Effector memory CD8-positive, alpha-beta T cell (primary cell): ENCODE results near the gene SRSF8.

Experiments
- ATAC-seq: fragments of 150-1000 bp; cut with Tn5 transposase; replicated peaks from 2 replicates; pipeline ENCODE4 v1.10.0; 2021; ENCODE audit warnings: mild to moderate bottlenecking, moderate library complexity
- DNase-seq, 3 experiments: peaks; one replicate each; pipeline ENCODE4 v3.0.0; 2021
- H3K27ac Mint-ChIP-seq, 2 donors: one replicate each; pipeline ENCODE4 v1.8.0; 2022; ENCODE audit warnings: mild to moderate bottlenecking in 2 of 2, mixed read lengths in 2 of 2, moderate library complexity in 2 of 2
- H3K27me3 Mint-ChIP-seq, 2 donors: one replicate each; pipeline ENCODE4 v1.8.0; 2022; ENCODE audit warnings: mixed read lengths in 2 of 2
- H3K36me3 Mint-ChIP-seq: one replicate; pipeline ENCODE4 v1.8.0; 2022; ENCODE audit warnings: mild to moderate bottlenecking, moderate library complexity, mixed read lengths; ENCODE audit not compliant: insufficient read depth
- H3K4me1 Mint-ChIP-seq, 2 donors: one replicate each; pipeline ENCODE4 v1.8.0; 2022; ENCODE audit warnings: low read depth in 2 of 2, mixed read lengths in 2 of 2
- H3K4me3 Mint-ChIP-seq, 2 donors: one replicate each; pipeline ENCODE4 v1.8.0; 2022; ENCODE audit warnings: mild to moderate bottlenecking in 2 of 2, mixed read lengths in 2 of 2, moderate library complexity in 2 of 2
- H3K9me3 Mint-ChIP-seq, 2 donors: one replicate each; pipeline ENCODE4 v1.8.0; 2022; ENCODE audit warnings: mixed read lengths in 2 of 2

The SRSF8 gene

DNA sequence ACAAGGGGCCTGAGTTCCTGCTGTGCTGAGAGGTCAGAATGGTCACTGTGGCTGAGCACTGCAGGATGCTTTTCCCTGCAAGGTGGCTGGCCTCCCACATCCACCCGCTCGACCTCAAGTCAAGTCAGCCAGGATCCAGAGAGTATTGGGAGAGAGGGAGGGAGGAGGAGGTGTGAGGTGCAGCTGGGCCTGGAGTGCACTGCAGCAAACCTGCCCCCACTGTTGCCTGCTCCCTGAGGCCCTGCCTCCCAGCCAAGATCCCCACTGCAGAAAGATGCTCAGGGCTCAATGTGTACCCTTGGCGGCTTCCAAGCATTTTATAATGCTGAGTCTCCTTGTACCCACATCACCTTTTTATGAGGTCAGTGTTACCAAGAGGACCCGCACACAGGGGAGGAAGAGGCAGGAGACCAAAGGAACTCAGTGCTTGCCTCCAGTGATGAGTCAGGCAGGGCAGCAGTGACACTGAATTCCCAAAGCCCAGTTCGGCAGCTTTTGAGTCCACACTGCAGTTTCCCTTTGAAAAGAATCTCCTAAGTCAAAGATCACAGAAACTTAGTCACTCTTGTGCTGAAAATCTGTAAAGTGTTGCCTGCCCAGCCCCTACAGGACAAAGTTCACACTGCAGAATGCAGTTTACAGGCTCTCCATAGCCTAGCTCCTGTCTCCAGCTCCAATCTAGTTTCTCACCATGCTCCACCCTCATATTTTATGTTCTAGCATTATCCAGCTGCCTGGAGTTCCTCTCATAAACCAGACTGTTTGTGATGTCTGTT is 26.0 kb downstream of the SRSF8 start:
- ATAC-seq (no peak), DNase-seq (peak in 2 of 3 experiments; percentile 4 to 10)
- H3K4me1 Mint-ChIP-seq: peaks cover 35 to 53% of the 10 kb centered on the region in 2 donors
- H3K36me3 Mint-ChIP-seq: peaks cover 8% of the 10 kb centered on the region
- no peaks in the 10 kb centered on the region for H3K27me3 Mint-ChIP-seq
- H3K9me3 Mint-ChIP-seq: no peaks in the 10 kb centered on the region
- no peak overlapping the region for H3K27ac Mint-ChIP-seq
- H3K4me3 Mint-ChIP-seq: peak overlapping the region in 1 of 2 donors; percentile 9

DNA sequence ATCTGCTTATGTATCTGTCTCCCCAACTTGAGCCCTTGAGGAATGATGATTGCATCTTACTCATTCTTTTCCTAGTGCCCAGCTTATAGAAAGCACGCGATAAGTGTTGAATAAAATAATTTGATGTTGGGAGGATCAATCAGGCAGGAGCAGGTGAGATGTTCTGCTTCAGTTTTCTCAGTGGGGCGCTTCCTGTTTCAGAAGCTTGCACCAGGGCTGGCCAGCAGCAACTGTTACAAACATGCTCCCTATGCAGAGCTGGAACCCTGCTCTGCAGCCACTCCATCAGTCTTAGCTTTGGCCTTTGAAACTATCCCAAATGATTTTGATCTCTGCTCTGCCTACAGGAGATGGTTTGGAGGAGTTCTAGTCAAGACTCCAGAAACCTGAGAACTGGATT is 26.8 kb downstream of the SRSF8 start:
- peak overlapping the region in 1 of 2 donors; percentile 20 for H3K27ac Mint-ChIP-seq
- no peak for ATAC-seq
- H3K4me3 Mint-ChIP-seq: peak overlapping the region in 1 of 2 donors; percentile 9
- H3K9me3 Mint-ChIP-seq: no peaks in the 10 kb centered on the region
- DNase-seq: no peak
- H3K27me3 Mint-ChIP-seq: no peaks in the 10 kb centered on the region
- H3K4me1 Mint-ChIP-seq: peaks cover 34 to 55% of the 10 kb centered on the region in 2 donors
- H3K36me3 Mint-ChIP-seq: peaks cover 8% of the 10 kb centered on the region

DNA sequence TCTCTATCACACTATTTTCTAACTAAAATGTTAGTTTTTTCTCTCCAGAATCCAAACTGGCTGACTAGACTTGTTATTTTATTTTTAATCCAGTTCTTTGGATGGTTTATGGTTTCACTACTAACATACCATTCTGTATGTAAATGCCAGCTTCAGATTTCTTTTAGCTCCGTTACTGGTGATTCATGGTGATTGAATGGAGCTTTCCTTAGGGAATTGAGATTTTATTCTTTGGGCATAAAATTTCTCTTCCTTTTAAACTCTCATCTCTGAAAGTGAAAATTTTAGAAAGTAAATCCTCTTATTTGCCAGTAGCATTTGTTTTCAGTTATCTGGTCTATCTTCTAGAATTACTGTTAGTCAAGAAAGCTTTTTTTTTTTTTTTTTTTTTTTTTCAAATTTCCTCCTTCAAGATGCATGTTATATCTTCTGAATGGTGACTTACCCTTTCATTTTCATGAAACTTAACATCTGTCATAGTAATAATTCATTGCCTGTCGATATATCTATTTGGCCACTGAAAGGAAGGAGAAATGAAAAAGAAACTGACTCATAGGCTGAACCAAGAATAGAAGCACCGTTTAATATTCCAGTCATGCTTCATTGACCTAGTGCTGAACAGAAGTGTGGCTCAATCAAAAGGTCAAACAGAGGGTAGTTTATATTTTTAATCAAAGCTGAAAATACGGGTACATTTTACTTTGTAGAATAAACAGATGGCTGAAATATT is 29.3 kb downstream of the SRSF8 start:
- Mint-ChIP-seq H3K9me3 (no peaks in the 10 kb centered on the region), H3K4me3 (peak overlapping the region in 1 of 2 donors; percentile 49), H3K27me3 (no peaks in the 10 kb centered on the region), H3K36me3 (no peaks in the 10 kb centered on the region), H3K4me1 (peaks cover 27 to 38% of the 10 kb centered on the region in 2 donors), H3K27ac (no peak overlapping the region)
- DNase-seq (no peak), ATAC-seq (peak; percentile 47)

- H3K36me3 Mint-ChIP-seq: no peaks in the 10 kb centered on the region
- no peaks in the 10 kb centered on the region for H3K9me3 Mint-ChIP-seq
- ATAC-seq (no peak), DNase-seq (no peak)
- H3K4me3 Mint-ChIP-seq: no peak overlapping the region
- no peaks in the 10 kb centered on the region for H3K27me3 Mint-ChIP-seq
- no peak overlapping the region for H3K27ac Mint-ChIP-seq
- peaks cover 20 to 28% of the 10 kb centered on the region in 2 donors for H3K4me1 Mint-ChIP-seq
Measured at GRCh38 chr11:95097209-95097608, 30.5 kb downstream of the SRSF8 start.

GRCh38 chr11:95098826-95099225 is 32.1 kb downstream of the SRSF8 start:
- DNase-seq: no peak
- Mint-ChIP-seq H3K4me3 (no peak overlapping the region), H3K27me3 (no peaks in the 10 kb centered on the region), H3K27ac (no peak overlapping the region), H3K4me1 (peaks cover 11 to 24% of the 10 kb centered on the region in 2 donors), H3K9me3 (no peaks in the 10 kb centered on the region), H3K36me3 (peaks cover under 1% of the 10 kb centered on the region)
- no peak for ATAC-seq

GRCh38 chr11:95100191-95100648 is 33.5 kb downstream of the SRSF8 start:
- no peak overlapping the region for H3K4me3 Mint-ChIP-seq
- no peak for ATAC-seq

DNA sequence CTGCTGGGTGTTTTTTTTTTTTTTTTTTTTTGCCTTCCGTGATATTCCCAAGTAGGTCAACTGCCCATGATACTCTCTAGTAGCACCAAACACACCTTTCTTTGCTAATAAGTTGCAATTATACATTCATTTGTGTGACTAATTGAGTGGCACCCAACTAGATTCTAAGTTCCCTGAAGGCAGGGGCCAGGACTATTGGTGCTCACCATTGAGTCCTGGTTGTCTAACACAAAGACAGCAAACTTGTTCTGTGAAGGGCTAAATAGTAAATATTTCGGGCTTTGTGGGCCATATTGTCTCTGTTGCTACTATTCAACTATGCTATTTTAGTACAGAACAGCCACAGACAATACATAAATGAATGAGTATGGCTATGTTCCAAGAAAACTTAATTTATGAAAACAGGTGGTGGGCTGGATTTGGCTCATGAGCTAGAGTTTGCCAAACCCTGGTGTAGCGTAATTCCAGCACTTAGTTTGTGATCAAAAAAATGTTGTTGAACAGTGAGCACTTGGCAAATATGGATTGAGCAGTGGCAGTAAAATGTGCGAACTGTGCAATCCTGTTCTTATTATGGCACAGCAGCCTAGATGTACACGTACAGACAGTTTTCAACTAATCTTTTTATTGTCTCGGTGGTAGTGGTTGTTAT is 34.3 kb downstream of the SRSF8 start:
- ATAC-seq: no peak
- H3K4me3 Mint-ChIP-seq: no peak overlapping the region
- peak overlapping the region in 1 of 2 donors; percentile 9 for H3K27ac Mint-ChIP-seq
- H3K36me3 Mint-ChIP-seq: peaks cover 4% of the 10 kb centered on the region
- peaks cover 11 to 27% of the 10 kb centered on the region in 2 donors for H3K4me1 Mint-ChIP-seq
- no peaks in the 10 kb centered on the region for H3K27me3 Mint-ChIP-seq
- DNase-seq: no peak
- no peaks in the 10 kb centered on the region for H3K9me3 Mint-ChIP-seq

More at GRCh38 chr11:95100191-95100648, 33.5 kb downstream of the SRSF8 start:
- H3K9me3 Mint-ChIP-seq: no peaks in the 10 kb centered on the region
- H3K27me3 Mint-ChIP-seq: no peaks in the 10 kb centered on the region
- peaks cover 4% of the 10 kb centered on the region for H3K36me3 Mint-ChIP-seq
- DNase-seq: no peak
- H3K27ac Mint-ChIP-seq: no peak overlapping the region
- H3K4me1 Mint-ChIP-seq: peaks cover 11 to 24% of the 10 kb centered on the region in 2 donors

DNA sequence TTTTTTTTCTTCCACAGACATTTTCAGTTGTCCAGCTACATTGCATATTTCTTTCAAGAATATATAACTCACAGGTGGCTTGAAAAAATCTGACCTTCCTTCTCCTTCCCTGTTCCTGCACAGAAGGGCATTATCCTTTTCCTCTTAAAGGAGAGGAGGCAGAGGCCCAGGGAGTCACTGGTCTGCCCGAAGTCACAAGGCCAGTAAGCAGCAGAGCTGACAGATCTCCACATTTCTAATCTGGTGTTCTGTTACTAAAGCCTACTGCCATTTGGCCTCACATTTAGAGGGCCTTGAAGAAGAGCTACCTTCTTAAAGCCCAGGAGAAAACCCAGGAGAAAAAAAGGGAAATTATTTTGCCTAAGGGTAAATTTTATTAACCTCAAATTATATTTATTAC is 35.2 kb downstream of the SRSF8 start:
- no peak overlapping the region for H3K27ac Mint-ChIP-seq
- ATAC-seq: no peak
- H3K27me3 Mint-ChIP-seq: no peaks in the 10 kb centered on the region
- H3K9me3 Mint-ChIP-seq: no peaks in the 10 kb centered on the region
- H3K36me3 Mint-ChIP-seq: peaks cover 4% of the 10 kb centered on the region
- no peak for DNase-seq
- peaks cover 11 to 28% of the 10 kb centered on the region in 2 donors for H3K4me1 Mint-ChIP-seq
- H3K4me3 Mint-ChIP-seq: no peak overlapping the region

DNA sequence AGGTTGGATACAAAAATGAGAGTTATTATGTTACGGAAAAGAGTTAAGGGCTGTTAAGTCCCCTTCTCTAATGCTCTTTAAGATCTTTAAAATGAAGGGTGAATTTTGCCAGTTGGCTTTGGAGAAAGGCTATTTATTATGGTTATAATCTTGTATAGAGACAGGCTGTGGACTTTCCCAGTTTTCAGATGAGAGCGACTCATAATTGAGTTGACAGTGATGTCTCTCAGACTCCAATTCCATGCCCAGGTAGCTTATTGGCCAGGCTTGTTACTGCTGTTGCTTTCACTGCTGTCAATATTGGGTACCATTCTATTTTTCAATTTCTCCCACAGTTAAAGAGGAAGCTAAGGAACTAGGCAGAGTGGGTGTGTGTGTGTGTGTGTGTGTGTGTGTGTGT is 36.0 kb downstream of the SRSF8 start:
- Mint-ChIP-seq H3K27ac (no peak overlapping the region), H3K4me1 (peaks cover 8 to 20% of the 10 kb centered on the region in 2 donors), H3K4me3 (no peak overlapping the region), H3K36me3 (peaks cover 4% of the 10 kb centered on the region), H3K27me3 (no peaks in the 10 kb centered on the region), H3K9me3 (no peaks in the 10 kb centered on the region)
- DNase-seq (no peak), ATAC-seq (no peak)

- no peak overlapping the region for H3K27ac Mint-ChIP-seq
- H3K9me3 Mint-ChIP-seq: no peaks in the 10 kb centered on the region
- no peak overlapping the region for H3K4me3 Mint-ChIP-seq
- peaks cover 4% of the 10 kb centered on the region for H3K36me3 Mint-ChIP-seq
- DNase-seq (no peak), ATAC-seq (no peak)
- H3K4me1 Mint-ChIP-seq: peaks cover 8 to 15% of the 10 kb centered on the region in 2 donors
- no peaks in the 10 kb centered on the region for H3K27me3 Mint-ChIP-seq
Measured at GRCh38 chr11:95103701-95104100, 37.0 kb downstream of the SRSF8 start.

- Mint-ChIP-seq H3K27ac (no peak overlapping the region), H3K4me3 (no peak overlapping the region), H3K27me3 (no peaks in the 10 kb centered on the region), H3K4me1 (peaks cover 5 to 15% of the 10 kb centered on the region in 2 donors), H3K36me3 (peaks cover 4% of the 10 kb centered on the region), H3K9me3 (no peaks in the 10 kb centered on the region)
- ATAC-seq (no peak), DNase-seq (no peak)
Measured at GRCh38 chr11:95104121-95104830, 37.6 kb downstream of the SRSF8 start.

- Mint-ChIP-seq H3K27ac (peak overlapping the region in 1 of 2 donors; percentile 22), H3K27me3 (no peaks in the 10 kb centered on the region), H3K36me3 (peaks cover 4% of the 10 kb centered on the region), H3K9me3 (no peaks in the 10 kb centered on the region), H3K4me3 (no peak overlapping the region), H3K4me1 (peaks cover 8 to 15% of the 10 kb centered on the region in 2 donors)
- no peak for ATAC-seq
- no peak for DNase-seq
Measured at GRCh38 chr11:95104856-95105255, 38.1 kb downstream of the SRSF8 start.

DNA sequence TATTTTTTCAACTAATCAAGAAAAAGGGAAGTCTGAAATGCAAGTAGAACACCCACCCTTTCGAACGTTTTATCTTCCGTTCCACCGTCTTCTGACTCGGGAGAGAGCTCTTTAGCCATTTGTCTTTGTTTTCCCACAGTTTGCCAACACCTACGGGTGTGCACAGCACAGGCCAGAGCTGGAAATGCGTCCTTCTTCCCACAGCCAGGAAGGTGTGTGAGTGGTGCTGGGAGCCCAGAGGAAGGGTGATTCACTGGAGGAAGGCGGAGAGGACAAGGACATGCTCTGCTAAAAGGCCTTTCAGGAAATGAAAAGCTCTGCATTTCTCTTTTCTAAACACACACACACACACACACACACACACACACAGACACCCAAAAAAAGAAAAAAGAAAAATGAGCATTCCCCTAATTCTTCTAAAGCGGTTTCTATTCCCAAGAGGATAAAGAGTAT is 41.5 kb downstream of the SRSF8 start:
- H3K36me3 Mint-ChIP-seq: peaks cover 4% of the 10 kb centered on the region
- no peaks in the 10 kb centered on the region for H3K27me3 Mint-ChIP-seq
- H3K27ac Mint-ChIP-seq: no peak overlapping the region
- ATAC-seq (no peak), DNase-seq (no peak)
- peaks cover 19 to 24% of the 10 kb centered on the region in 2 donors for H3K4me1 Mint-ChIP-seq
- no peaks in the 10 kb centered on the region for H3K9me3 Mint-ChIP-seq
- no peak overlapping the region for H3K4me3 Mint-ChIP-seq
